GM18867 (cell line): Measurements from ENCODE around the gene TBPL1.

Experiments used
- ATAC-seq: cut with Tn5 transposase; IDR thresholded peaks from one replicate; pipeline ENCODE4 v1.9.1; 2021; ENCODE audit warnings: mild to moderate bottlenecking, moderate library complexity; ENCODE audit not compliant: unreplicated experiment

The TBPL1 gene

GRCh38 chr6:134003542-134003951, 50.5 kb downstream of the TBPL1 start:
- ATAC-seq: no peak

GRCh38 chr6:134004714-134005113, 51.7 kb downstream of the TBPL1 start:
- no peak for ATAC-seq

DNA sequence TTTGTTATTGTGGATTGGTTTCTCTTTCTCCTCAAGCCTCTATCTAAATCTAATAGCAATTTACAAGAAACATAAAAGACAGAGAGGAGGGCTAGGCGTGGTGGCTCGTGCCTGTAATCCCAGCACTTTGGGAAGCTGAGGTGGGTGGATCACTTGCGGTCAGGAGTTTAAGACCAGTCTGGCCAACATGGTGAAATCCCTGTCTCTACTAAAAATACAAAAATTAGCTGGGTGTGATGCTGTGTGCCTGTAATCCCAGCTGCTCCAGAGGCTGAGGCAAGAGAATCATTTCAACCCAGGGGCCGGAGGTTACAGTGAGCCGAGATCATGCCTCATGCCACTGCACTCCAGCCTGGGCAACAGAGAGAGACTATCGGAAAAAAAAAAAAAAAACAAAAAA, 52.8 kb downstream of the TBPL1 start:
- ATAC-seq: no peak

DNA sequence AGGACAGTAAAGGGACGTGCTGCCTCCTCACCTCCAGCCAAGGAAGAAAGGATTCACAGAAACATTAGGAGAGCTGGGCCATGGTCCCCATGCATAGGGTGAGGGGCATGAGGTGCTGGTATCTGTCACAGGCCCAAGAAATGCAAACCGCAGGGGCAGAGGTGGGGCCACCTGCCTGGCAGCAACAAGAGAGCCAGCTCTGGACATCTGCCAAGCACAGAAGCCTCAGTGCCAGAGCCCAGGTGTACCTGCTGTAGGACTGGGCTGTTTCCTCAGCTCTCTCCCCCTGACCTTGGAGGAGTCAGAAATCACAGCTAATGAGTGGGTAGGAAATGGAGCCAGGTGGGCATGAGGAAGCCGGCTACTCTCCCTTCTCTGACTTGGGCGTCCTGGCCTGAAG, 54.1 kb downstream of the TBPL1 start:
- no peak for ATAC-seq

DNA sequence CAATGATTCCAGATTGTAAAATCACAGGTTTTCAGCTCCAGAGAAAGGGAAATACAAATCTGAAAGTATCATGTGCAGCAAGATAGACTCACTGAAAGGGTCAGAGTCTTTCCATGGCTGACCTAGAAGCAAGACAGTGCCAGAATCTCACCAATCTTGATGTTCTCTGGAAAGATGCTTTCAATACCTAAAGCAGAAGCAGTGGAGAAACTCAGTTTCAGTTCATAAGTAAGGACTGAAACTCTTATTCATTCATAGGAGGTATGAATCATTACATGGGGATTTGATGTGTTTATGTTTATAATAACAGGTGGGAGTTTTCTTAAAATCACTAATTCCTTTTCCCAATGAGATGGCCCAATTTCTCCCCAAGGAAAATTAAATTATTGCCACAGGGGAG, 56.9 kb downstream of the TBPL1 start:
- ATAC-seq: no peak

DNA sequence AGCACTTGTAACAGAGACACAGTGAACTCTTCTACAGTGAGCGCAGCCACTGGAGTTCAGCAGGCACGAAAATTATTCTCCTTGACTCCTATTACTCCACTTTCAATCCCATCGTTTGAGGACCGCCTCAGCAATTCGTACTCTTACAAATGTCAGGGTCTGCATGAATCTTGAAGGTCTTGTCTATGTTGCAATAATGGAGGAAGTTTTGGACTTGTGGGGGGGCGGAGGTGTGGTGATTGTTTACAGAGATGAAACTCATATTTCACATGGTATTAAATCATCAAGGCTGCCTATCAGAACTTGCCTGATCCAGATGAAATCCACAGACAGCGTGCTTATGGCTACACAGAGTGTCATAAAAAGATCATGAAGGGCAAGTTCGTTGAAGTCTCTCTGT, 57.4 kb downstream of the TBPL1 start:
- ATAC-seq: no peak

DNA sequence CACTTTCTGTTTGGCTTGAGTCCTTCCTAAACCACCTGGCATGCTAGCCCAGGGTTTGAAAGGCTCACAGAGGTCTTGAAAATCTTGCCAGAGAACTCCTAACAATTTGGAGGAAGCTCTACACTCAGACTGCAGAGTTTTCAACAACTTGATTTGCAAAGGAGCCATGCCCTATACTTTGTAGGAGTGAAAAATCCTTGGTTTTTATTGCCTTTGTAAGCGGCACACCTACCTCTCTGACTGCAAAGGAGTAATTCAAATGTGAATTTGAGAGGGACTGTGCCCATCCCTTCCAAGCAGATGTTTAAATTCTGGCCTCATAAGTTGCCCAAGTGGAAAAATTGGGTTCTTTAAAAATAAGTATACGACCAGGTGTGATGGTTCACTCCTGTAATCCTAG, 58.0 kb downstream of the TBPL1 start:
- ATAC-seq: no peak

GRCh38 chr6:134014588-134015137, 61.6 kb downstream of the TBPL1 start:
- no peak for ATAC-seq

DNA sequence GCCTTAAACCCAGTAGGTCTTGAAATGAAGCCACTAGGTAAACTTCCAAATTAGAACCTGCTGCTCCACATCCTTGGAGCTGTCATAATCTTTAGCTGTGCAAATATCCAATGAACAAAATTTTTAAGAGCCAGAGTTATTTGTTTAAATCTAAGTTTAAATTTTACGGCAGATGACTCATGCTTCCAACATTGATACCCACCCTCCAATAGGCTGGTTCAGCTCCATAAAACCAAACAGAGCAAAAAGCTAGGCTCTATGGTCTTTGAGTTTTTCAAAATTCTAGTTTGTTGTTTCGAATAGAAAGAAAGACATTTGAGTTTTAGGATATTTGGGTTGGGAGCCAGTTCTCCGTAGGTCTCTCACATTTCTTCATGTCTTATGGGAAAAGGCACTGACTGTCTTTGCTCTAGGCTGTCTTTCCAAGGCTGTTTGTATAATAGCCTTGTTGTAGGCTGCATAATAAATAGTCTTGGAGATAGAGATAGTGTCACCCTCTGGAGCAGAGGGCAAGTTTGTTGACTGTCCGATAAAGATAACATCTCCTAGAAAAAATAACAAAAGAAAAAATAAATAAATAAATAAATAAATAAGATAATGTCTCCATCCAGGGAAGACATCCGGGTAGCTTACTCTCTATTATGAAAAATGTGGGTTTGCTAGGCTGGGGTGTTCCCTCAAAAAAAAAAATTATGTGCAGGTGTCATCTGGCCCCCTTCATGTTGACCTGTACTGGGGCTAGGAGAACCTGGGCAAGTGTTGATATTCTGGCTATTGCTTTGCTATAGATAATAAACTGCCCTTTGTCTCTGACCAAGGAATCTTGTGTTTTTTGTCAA, 62.9 kb downstream of the TBPL1 start:
- ATAC-seq: no peak

GRCh38 chr6:134016558-134016814, 63.5 kb downstream of the TBPL1 start:
- no peak for ATAC-seq

DNA sequence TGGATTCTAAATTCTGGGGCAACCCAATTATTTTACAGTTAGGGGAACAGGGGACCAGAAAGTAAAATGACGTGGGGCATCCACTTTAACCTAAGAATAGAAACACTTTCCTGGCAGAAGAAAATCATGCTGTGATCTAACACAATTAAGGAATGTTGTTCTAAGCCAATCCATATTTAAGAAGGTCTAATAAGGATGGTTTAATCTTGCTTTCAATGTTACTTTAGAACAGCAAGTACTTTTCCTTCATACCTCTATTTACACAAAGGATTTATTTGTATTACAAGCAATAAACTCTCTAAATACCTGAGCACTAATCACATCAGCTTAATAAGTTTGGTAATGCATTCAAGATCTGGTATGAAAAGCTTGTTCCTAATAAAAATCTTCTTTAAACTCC, 67.0 kb downstream of the TBPL1 start:
- ATAC-seq: no peak

GRCh38 chr6:134020543-134020942, 67.5 kb downstream of the TBPL1 start:
- no peak for ATAC-seq

DNA sequence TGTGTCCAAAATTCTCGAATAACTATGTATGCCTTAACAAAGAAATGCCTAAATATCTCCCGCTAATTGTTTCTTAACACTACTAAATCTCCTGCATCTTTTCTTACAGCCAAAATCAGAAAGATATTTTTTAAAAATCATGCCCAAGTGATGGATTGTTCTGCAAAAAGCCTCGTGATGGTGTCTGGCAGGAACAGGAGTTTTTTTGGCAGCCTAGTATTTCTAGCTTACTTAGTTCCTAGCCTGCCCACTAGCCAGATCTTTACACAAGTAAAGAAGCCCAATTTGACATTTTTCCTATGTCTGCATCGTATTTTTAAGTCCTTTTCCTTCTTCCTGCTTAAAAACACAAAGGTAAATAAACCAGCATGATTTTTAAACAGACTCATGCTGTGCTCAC, 67.9 kb downstream of the TBPL1 start:
- ATAC-seq: no peak

DNA sequence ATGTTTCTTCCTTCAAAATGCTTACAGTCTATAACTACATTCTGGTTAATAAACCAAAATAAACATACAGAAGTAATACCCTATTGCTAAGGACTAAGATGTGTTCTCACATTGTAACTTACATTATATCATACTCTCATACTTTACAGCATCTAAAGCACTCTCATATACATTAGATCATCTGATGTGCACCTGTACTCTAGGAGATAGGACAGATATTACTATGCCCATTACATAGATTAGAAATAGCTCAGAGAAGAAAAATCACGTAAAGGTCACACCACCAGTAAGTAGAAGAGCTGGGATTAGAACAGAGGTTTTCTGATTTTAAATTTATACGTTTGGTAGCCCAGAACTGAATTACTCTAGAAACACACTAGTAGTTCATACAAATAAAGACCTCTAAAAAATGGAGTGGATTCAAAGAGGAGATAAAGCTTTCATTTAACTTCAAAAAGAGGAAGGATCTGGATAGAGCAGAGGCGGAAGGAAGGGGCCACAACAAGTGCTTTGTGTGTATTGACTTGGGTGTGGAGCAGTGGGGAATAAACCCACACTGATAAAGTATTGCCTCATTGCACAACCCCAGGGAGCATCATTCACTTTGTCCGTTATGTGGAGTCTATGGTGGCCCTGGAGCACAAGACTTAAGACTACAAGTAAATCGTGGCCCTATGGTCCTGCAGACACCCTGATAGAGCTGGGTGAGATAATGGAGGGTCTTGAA, 68.5 kb downstream of the TBPL1 start:
- no peak for ATAC-seq

- no peak for ATAC-seq
Measured at GRCh38 chr6:134022650-134023049, 69.6 kb downstream of the TBPL1 start.

- ATAC-seq: no peak
Measured at GRCh38 chr6:134026597-134026996, 73.6 kb downstream of the TBPL1 start.

DNA sequence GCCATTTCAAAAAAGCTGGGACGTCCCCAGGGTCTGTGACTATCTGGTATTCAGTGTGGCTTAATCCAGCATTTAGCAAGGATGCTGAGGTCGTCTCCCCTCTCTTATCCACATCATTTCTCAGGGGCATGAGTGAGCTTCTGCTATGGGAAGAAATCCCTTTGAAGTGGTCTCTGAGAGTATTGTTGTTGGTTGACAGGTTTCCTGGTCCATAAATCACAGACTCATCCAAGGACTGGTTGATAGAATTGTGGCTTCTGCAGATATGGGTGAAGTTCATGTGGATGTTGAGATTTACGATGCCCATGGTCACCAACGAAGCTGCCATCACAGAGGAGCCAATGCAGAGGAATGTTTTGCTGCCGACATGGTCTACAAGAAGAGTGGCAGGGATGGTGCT, 75.4 kb downstream of the TBPL1 start:
- ATAC-seq: no peak

DNA sequence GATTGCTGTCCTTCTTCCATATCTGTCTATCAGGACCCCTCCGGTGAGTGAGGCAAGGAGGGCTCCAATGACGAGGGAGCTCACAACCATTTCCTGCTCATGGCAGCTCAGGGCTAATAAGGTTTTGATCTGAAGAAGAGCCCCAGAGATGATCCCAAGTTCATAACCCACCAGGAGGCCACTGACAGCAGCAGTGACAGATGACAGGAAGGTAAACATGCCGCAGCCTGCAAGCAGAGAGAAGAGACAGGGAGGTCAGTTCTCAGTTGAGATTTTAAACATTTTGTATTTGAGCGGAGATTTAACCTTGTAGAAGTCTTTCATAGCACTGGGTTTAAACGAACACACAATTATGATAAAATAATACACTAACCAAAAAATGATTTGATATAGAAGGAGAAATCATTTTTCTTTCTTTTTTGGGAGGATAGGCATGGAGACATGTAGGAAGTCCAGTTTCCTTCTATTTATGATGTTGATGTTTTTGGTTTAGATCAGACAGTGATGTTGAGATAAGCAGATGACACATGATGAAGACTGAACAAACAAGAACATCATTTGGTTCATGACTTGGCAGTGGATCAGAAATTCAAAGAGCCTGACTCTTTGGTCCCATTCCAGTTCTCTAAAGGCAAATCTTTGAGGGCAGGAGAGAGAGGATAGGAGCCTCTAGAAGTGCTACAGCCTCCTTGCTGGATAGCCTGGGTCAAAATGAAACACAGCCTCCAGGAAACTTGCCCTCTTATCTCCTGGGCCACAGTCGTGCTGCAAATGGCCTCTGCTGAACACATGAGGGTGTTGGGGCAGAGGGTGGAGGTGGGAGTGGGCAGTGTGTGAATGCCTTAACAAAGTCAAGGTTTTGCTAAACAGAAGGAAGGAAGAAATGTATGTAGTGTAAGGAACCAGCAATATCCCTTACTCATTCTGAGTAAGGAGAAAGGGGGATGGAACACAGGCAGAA, 76.8 kb downstream of the TBPL1 start:
- no peak for ATAC-seq

DNA sequence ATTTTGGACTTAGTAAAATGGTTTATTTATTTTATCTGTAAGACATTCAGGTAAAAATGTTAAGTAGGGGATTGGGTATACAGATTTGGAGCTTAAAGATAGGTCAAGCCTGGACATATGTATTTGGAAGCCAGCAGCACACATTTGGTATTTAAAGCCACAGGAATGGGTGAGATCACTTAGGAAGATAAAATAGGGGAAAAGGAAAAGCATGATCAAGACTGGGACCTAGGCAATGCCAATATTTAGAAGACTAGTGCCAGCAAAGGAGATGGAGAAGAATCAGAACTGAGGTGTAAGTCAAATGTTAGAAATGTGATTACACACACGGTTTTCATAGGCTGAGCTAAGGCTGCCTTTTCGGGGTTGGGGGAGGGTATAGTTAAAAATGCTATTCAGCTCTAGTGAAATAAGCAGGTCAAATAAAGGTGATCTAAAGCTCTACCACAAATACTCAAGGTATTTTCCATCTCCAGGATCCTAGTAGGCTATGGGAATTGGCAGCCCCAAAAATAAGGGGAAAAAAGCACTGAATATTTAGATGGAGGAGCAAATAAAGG, 78.8 kb downstream of the TBPL1 start:
- no peak for ATAC-seq

- ATAC-seq: no peak
Measured at GRCh38 chr6:134034478-134034877, 81.5 kb downstream of the TBPL1 start.
